Osteoblast (primary cell): ENCODE data around the gene RETREG3. TPM values are rescaled to one million over a fixed set of nuclear protein-coding genes. Genes with fewer than 3 reads are reported as not detected.
A peak's percentile ranks its signal among the peaks of the same experiment; 100 is the strongest.

Source experiments
- DNase-seq: peaks from one replicate; pipeline ENCODE4 v3.0.0; 2011; ENCODE audit warnings: low spot score, mixed read lengths; ENCODE audit not compliant: insufficient read length; ENCODE audit errors: missing footprints
- H2AFZ ChIP-seq: 2 replicates; pipeline ENCODE4 v1.6.0; 2011; ENCODE audit warnings: mild to moderate bottlenecking, low read length
- H3K27ac ChIP-seq: 2 replicates; pipeline ENCODE4 v1.5.1; 2011; ENCODE audit warnings: mild to moderate bottlenecking, low read depth, low read length, moderate library complexity
- H3K27me3 ChIP-seq: 2 replicates; pipeline ENCODE4 v1.6.0; 2012; ENCODE audit warnings: mild to moderate bottlenecking, control low read depth, inconsistent platforms, low read length, moderate library complexity; ENCODE audit not compliant: insufficient read depth
- H3K36me3 ChIP-seq: 2 replicates; pipeline ENCODE4 v1.5.1; 2011; ENCODE audit warnings: mild to moderate bottlenecking, low read length, control low read depth, moderate library complexity; ENCODE audit not compliant: insufficient read depth
- H3K4me1 ChIP-seq: 2 replicates; pipeline ENCODE4 v1.5.1; 2011; ENCODE audit warnings: mild to moderate bottlenecking, low read length, control low read depth, moderate library complexity; ENCODE audit not compliant: insufficient read depth
- H3K4me2 ChIP-seq: 2 replicates; pipeline ENCODE4 v1.6.0; 2011; ENCODE audit warnings: mild to moderate bottlenecking, low read length; ENCODE audit not compliant: insufficient read depth
- H3K4me3 ChIP-seq: fragments of 200-600 bp; sonication (generic); 3 replicates; pipeline ENCODE4 v1.5.1; 2012; ENCODE audit warnings: mild to moderate bottlenecking, low read length, inconsistent platforms; ENCODE audit not compliant: insufficient read depth
- H3K79me2 ChIP-seq: 2 replicates; pipeline ENCODE4 v1.6.0; 2012; ENCODE audit warnings: mild to moderate bottlenecking, low read length, control low read depth, inconsistent platforms; ENCODE audit not compliant: insufficient read depth
- H3K9me3 ChIP-seq: 2 replicates; pipeline ENCODE4 v1.5.1; 2011; ENCODE audit warnings: low read depth, low read length, control low read depth
- H4K20me1 ChIP-seq: 2 replicates; pipeline ENCODE4 v1.6.0; 2012; ENCODE audit warnings: mild to moderate bottlenecking, low read length, control low read depth; ENCODE audit not compliant: insufficient read depth
- CTCF ChIP-seq: IDR thresholded peaks from 2 replicates; pipeline ENCODE4 v1.5.1; 2011; ENCODE audit warnings: mild to moderate bottlenecking, low read depth, low read length, moderate library complexity; ENCODE audit errors: extremely low read depth
- total RNA-seq: library from RNA; depleted of rRNA; stranded (reverse); fragments of >200 nt; gene quantifications from 2 replicates; pipeline ENCODE4 v1.2.3, GENCODE V29; 2012

Gene RETREG3
- total RNA-seq, 1 donor: 90.1 TPM

GRCh38 chr17:42578282-42578869, 30.8 kb downstream of the RETREG3 start:
- Histone ChIP-seq H3K4me2 (peak overlapping the region; percentile 99), H3K79me2 (peaks cover 33% of the 10 kb centered on the region), H3K4me1 (peaks cover 15% of the 10 kb centered on the region), H2AFZ (peak overlapping the region; percentile 96), H3K27me3 (no peaks in the 10 kb centered on the region), H3K9me3 (no peaks in the 10 kb centered on the region), H3K4me3 (peak overlapping the region; percentile 98), H3K27ac (peak overlapping the region; percentile 91), H3K36me3 (peaks cover 54% of the 10 kb centered on the region), H4K20me1 (no peaks in the 10 kb centered on the region)
- peak; percentile 94 for DNase-seq
- peak; percentile 75 for TF ChIP-seq CTCF

- H3K4me3 ChIP-seq: peak within 1 kb of the TSS; percentile 98
- H3K4me1 ChIP-seq: peaks cover 15% of the 10 kb centered on the region
- H3K36me3 ChIP-seq: peaks cover 54% of the 10 kb centered on the region
- H3K27ac ChIP-seq: peak within 1 kb of the TSS; percentile 91
- H3K79me2 ChIP-seq: peaks cover 38% of the 10 kb centered on the region
- peak; percentile 99 for DNase-seq
- peak; percentile 40 for TF ChIP-seq CTCF
- peak within 1 kb of the TSS; percentile 96 for H2AFZ ChIP-seq
- peak within 1 kb of the TSS; percentile 99 for H3K4me2 ChIP-seq
- H4K20me1 ChIP-seq: peaks cover 5% of the 10 kb centered on the region
- no peaks in the 10 kb centered on the region for H3K27me3 ChIP-seq
- H3K9me3 ChIP-seq: no peaks in the 10 kb centered on the region
Observed at GRCh38 chr17:42577532-42578281, 31.5 kb downstream of the RETREG3 start, which contains the start of gene PSMC3IP. Gene PSMC3IP (minus strand): TSS chr17:42577729. CDS start chr17:42577686, 43 bp downstream.

GRCh38 chr17:42577140-42577531, 32.0 kb downstream of the RETREG3 start:
- peaks cover 53% of the 10 kb centered on the region for H3K36me3 ChIP-seq
- TF ChIP-seq CTCF: no peak
- peak overlapping the region; percentile 65 for H3K27ac ChIP-seq
- peaks cover 5% of the 10 kb centered on the region for H4K20me1 ChIP-seq
- H3K4me3 ChIP-seq: peak overlapping the region; percentile 98
- H3K4me1 ChIP-seq: peaks cover 15% of the 10 kb centered on the region
- peaks cover 41% of the 10 kb centered on the region for H3K79me2 ChIP-seq
- peak; percentile 86 for DNase-seq
- H3K27me3 ChIP-seq: no peaks in the 10 kb centered on the region
- H2AFZ ChIP-seq: no peak overlapping the region
- H3K9me3 ChIP-seq: no peaks in the 10 kb centered on the region
- peak overlapping the region; percentile 99 for H3K4me2 ChIP-seq

- Histone ChIP-seq H3K4me3 (no peak overlapping the region), H3K79me2 (peaks cover 51% of the 10 kb centered on the region), H3K27me3 (no peaks in the 10 kb centered on the region), H3K27ac (no peak overlapping the region), H4K20me1 (peaks cover 14% of the 10 kb centered on the region), H3K36me3 (peaks cover 53% of the 10 kb centered on the region), H3K4me1 (peaks cover 15% of the 10 kb centered on the region), H2AFZ (no peak overlapping the region), H3K4me2 (no peak overlapping the region), H3K9me3 (no peaks in the 10 kb centered on the region)
- no peak for DNase-seq
- no peak for TF ChIP-seq CTCF
Observed at GRCh38 chr17:42574463-42574862, 34.7 kb downstream of the RETREG3 start.
